ENCODE results near the gene ETF1. TPM values are rescaled to one million over a fixed set of nuclear protein-coding genes. Genes with fewer than 3 reads are reported as not detected.

The ETF1 gene
- total RNA-seq, 1 donor from 2014 or later = 107 TPM

- peaks cover 2% of the 10 kb centered on the region for H3K9me3 Mint-ChIP-seq
- no peak overlapping the region for H3K27ac Mint-ChIP-seq (ENCODE audit: unreplicated experiment)
- peaks cover 8% of the 10 kb centered on the region for H3K4me1 Mint-ChIP-seq
- H3K4me3 Mint-ChIP-seq = no peak overlapping the region
- no peak for DNase-seq (ENCODE audit: low read depth, low spot score)
- H3K27me3 Mint-ChIP-seq (ENCODE audit: low read depth) = no peaks in the 10 kb centered on the region
- no peak for TF ChIP-seq CTCF (conservative IDR thresholded peaks at IDR 0.05)
- peaks cover 2% of the 10 kb centered on the region for H3K36me3 Mint-ChIP-seq (ENCODE audit: low read depth)
Measured at GRCh38 chr5:138580777-138581176, 37.7 kb upstream of the ETF1 start.

GRCh38 chr5:138580001-138580400, 37.0 kb upstream of the ETF1 start:
- H3K27me3 Mint-ChIP-seq (ENCODE audit: low read depth) = no peaks in the 10 kb centered on the region
- TF ChIP-seq CTCF (conservative IDR thresholded peaks at IDR 0.05) = no peak

GRCh38 chr5:138579517-138579863, 36.5 kb upstream of the ETF1 start:
- Mint-ChIP-seq H3K27ac (ENCODE audit: unreplicated experiment) (no peak overlapping the region), H3K9me3 (peaks cover 4% of the 10 kb centered on the region), H3K4me1 (peaks cover 18% of the 10 kb centered on the region), H3K4me3 (peak overlapping the region; percentile 71), H3K27me3 (ENCODE audit: low read depth) (no peaks in the 10 kb centered on the region), H3K36me3 (ENCODE audit: low read depth) (peaks cover 7% of the 10 kb centered on the region)
- DNase-seq (ENCODE audit: low read depth, low spot score) = no peak
- no peak for TF ChIP-seq CTCF (conservative IDR thresholded peaks at IDR 0.05)

More at GRCh38 chr5:138580001-138580400, 37.0 kb upstream of the ETF1 start:
- no peak for DNase-seq (ENCODE audit: low read depth, low spot score)
- Mint-ChIP-seq H3K4me3 (no peak overlapping the region), H3K4me1 (peaks cover 13% of the 10 kb centered on the region), H3K9me3 (peaks cover 4% of the 10 kb centered on the region), H3K27ac (ENCODE audit: unreplicated experiment) (no peak overlapping the region), H3K36me3 (ENCODE audit: low read depth) (peaks cover 3% of the 10 kb centered on the region)

- peaks cover 28% of the 10 kb centered on the region for H3K4me1 Mint-ChIP-seq
- H3K27ac Mint-ChIP-seq (ENCODE audit: unreplicated experiment) = peak overlapping the region; percentile 78
- no peaks in the 10 kb centered on the region for H3K27me3 Mint-ChIP-seq (ENCODE audit: low read depth)
- peaks cover 13% of the 10 kb centered on the region for H3K36me3 Mint-ChIP-seq (ENCODE audit: low read depth)
- peak overlapping the region; percentile 44 for H3K4me3 Mint-ChIP-seq
- peaks cover 4% of the 10 kb centered on the region for H3K9me3 Mint-ChIP-seq
- no peak for DNase-seq (ENCODE audit: low read depth, low spot score)
- no peak for TF ChIP-seq CTCF (conservative IDR thresholded peaks at IDR 0.05)
Measured at GRCh38 chr5:138577452-138577851, 34.4 kb upstream of the ETF1 start.

- Mint-ChIP-seq H3K4me3 (peak within 1 kb of the TSS; percentile 97), H3K4me1 (peaks cover 28% of the 10 kb centered on the region), H3K36me3 (ENCODE audit: low read depth) (peaks cover 24% of the 10 kb centered on the region), H3K27ac (ENCODE audit: unreplicated experiment) (peak within 1 kb of the TSS; percentile 100), H3K27me3 (ENCODE audit: low read depth) (no peaks in the 10 kb centered on the region), H3K9me3 (peaks cover 4% of the 10 kb centered on the region)
- TF ChIP-seq CTCF (conservative IDR thresholded peaks at IDR 0.05) = peak; percentile 31
- peak; percentile 92 for DNase-seq (ENCODE audit: low read depth, low spot score)
Measured at GRCh38 chr5:138575194-138576015, 32.4 kb upstream of the ETF1 start, which contains the start of gene HSPA9. HSPA9 (minus strand) TSS chr5:138575401; CDS start chr5:138575318, 83 bp downstream.
